Stimulated activated CD8-positive, alpha-beta memory T cell treated with anti-CD3 and anti-CD28 coated beads, Interleukin-7, amount 100 ng/mL, for 24 hours (primary cell): Measurements from ENCODE around the gene MSL3B.
"Not testable (repeated sequence)": the region's sequence is repeated elsewhere in the genome, so short reads cannot be mapped to it uniquely, and the experiment has no call there.

Experiments used
- DNase-seq: peaks from one replicate; pipeline ENCODE4 v3.0.0-alpha.2; 2020; ENCODE audit warnings: low read depth

Gene MSL3B

DNA sequence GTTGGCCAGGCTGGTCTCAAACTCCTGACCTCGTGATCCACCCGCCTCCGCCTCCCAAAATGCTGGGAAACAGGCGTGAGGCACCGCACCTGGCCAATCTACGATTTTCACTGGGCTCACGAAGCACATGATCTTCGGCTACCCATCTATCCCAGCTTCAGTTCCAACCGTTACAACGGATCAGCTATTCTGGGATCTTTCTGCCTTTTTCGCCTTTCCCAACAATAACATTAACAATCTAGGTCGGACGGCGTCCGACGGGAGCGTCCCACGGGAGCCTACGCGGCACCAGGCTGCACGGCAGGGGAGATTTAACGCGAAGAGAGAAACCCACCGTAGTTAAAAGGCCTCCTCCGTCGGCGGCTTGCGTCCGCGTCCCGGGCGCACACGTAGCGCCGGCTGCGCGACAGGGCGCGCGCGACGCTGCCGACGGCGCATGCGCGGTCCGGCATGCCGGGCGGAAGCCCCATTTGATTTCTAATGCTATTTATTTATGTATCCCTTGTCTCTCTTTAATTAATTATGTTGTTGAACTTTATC is at the start of gene MSL3B:
MSL3B (minus strand) TSS at position 394 of the 540 bp plus-strand sequence.
- peak; percentile 19 for DNase-seq

DNA sequence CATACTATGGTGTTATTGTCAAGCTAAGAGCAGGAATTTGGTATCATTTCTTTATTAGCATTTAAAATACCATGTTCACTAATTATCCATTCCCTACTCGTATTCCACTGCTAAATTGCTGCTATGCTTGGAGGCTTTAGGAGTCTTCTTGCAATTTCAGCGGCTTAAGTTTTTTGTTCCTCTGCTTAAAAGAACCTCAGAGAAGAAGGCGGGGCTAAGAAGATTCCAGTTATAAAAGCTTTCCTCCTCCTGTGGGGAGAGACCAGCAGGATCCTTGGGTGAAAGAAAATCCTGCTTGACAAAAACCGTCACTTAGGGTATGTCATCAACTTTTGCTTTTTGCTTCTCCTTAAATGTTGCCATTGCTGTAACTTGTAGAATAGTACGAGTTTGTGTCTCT is 48.9 kb upstream of the MSL3B start, which contains the start of gene TRPM8:
TRPM8 (plus strand) TSS at position 258 of the 400 bp plus-strand sequence. CDS start 9,165 bp downstream, outside the sequence.
- DNase-seq, result no peak

DNA sequence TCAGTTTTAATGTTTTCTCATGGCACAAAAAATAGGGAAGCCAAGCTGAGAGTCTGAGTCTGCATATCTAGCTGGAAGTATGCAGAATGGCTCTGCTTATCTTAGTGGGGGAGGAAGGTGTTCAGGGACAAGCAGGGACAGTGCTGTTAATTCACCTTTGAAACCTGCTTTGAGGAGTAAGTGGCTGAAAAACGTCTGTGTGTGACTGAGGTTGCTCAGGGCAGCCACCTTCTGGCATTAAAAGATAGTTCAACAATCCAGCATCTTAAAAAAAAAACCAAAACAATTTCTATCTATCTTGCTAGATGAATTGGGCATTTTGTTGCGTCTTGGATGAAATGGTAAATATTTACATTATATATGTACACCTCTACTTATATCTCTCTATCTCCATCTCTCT is 46.9 kb upstream of the MSL3B start:
- DNase-seq, result no peak

DNA sequence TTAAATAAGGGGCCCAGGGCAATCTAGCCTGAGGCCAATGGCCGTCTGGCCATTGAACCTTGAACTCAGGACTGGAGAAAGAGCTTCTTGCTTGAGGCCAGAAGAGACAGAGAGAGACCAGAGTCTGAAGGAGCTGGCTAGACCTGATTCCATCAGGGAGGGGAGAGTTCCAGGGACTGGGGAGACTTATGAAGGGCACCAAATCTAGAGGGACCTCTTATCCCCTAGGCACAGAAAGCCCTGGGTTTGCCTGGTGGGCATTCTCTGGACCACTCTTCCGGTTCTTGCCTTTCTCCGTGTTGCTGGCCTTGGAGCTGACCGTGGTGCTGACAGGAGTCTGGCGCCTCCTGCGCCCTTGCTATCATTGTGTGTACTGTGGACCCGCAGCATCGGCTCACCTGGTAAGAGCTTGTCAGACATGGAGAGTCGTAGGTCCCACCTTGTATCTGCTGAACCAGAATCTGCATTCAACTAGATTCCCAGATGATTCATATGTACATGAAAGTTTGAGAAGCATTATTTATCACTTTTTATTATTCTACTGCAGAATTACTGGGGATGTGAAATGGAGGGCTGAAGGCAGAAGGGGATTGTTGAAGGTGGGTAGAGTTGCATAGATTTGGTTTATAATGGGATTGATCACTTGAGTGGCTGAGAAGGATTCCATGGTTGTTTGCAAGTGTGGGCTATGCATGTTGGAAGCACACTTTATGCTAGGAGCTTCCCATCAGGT is 44.7 kb upstream of the MSL3B start:
- no peak for DNase-seq

DNA sequence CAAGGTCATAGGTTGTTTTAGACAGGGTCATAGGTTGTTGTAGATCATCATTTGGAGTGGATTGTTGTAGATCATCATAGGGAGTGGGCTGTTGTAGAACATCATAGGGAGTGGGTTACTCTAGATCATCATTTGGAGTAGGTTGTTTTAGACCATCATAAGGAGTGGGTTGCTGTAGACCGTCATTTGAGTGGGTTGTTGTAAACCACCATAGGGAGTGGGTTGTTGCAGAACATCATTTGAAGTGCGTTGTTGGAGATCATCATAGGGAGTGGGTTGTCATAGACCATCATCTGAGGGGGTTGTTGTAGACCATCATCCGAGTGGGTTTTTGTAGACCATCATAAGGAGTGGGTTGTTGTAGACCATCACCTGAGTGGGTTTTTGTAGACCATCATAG is 39.4 kb upstream of the MSL3B start:
- DNase-seq, result no peak

DNA sequence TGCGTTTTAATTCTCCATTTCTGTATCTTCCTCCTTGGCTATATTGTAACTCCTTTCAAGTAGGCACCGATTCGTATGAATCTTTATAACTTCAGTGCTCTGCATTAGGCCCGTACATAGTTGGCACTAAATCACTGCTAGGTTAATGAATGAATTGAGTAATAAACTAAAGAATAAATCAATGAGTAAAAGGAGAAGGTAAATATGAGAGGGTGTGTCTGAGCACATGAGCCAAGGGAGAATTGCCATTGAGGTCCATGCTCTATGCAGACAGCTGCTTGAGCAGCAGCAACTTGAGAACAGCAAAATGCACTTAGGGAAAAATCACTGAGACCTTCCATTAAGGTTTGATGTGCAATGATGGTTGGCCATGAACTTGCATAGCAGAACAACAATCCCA is 37.8 kb upstream of the MSL3B start:
- no peak for DNase-seq

DNA sequence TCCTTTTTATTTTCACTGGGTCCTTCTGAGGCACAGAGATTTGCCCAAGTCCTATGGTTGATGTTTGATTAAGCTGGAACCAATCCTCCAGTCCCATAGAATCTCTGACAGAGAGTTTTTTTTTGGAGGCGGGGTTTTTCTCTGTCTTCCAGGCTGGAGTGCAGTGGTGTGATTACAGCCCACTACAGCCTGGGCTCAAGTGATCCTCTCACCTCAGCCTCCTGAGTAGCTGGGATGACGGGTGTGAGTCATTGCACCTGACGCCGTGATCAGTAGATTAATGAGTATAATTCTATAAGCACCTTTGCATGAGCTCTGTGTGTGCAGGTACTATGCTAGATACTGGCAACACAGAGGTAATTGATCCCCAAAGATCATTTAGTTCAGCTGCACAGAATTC is 33.7 kb upstream of the MSL3B start:
- DNase-seq, result no peak

DNA sequence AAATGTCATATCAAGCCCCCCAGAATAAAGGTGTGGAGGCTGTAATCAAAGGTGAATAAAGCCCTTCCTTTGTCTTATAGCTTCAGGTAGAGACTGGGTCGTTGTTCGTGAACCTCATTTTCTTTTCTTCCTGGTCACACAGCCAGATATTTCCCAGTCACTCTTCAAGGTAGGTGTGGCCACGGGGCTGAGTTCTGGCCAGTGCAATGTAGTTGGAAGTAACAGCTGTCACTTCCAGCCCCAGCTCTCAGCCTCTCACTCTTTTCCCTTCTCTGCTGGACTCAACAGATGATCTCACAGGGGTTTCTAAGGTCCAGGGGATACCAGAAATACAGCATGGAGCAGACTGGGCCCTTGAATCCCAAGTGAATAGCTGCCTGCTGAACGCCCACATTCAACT is 33.2 kb upstream of the MSL3B start:
- DNase-seq, result no peak

DNA sequence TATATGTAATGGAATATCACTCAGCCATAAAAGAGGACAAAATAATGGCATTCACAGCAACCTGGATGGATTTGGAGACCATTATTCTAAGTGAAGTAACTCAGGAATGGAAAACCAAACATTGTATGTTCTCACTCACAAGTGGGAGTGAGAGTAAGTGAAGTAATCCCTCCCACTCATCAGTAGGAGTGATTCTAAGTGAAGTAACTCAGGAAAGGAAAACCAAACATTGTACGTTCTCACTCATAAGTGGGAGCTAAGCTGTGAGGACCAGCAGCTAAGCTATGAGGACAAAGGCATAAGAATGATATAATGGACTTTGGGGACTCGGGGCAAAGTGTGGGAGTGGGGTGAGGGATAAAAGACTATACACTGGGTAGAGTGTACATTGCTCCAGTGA is 28.1 kb upstream of the MSL3B start:
- DNase-seq, result not testable (repeated sequence)

DNA sequence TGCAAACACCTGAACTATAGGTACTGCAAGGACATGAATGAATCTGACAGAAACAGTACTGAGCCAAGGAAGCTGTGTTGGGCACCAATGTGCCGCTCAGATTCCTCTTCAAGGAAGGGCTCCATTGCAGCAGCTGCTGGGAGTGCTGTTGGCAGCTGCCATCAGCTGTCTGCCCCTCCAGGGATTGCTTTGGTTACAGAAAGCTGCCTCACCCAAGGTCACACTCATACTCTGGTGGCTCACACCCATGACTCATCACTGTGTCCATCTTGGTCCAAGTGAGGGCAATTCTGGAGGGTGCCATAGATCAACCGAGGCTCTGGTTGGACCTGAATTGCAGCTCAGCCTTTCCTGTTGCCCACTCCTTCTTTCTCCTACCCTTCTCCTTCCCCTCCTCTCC is 24.6 kb upstream of the MSL3B start:
- no peak for DNase-seq

DNA sequence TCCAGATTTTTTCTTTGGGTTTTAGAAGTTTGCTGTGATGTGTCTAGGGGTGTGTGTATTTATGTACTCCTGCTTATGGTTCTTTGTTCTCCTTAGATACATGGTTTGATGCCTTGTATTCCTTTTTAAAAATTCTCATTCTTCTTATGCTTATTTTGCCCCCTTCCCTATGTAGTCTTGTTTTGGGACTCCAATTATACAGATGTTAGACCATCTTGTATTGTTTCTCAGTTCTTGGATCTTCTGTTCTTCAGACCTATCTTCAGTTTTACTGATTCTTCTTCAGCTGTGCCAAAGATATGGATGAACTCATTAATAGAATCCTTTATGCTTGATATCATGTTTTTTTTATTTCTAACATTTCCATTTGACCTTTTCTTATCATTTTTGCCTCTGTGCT is 14.2 kb upstream of the MSL3B start:
- DNase-seq, result no peak

DNA sequence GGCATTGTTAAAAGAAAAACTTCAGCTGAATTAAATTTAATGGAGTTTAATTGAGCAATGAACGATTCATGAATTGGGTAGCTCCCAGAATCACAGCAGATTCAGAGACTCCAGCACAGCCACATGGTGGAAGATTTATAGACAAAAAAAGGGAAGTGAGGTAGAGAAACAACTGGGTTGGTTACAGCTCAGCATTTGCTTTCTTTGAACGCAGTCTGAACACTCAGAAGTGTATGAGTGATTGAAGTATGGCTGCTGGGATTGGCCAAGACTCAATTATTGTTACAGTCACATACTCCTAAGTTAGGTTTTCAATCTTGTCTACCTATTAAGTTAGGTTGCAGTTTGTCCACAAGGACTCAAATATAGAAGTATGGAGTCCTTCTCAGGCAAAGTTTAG is 3.9 kb upstream of the MSL3B start:
- not testable (repeated sequence) for DNase-seq

DNA sequence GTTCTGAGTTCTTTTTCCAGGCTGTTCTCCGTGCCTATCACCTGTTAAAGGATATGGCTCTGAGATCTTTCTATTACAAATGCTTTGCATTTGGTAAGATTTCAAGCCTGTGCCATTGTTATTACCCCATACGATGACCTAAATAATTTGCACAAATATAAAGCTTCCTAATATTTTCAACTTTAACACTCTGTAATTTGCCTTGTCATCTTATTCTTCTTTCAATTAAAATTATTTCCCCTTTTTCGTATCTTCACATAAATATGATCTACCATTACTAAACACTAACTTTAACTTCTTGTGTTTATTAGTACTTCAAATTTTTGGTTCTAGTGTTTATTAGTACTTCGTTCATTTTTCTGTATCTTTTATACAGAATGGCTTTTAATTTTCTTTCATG is 3.2 kb upstream of the MSL3B start:
- no peak for DNase-seq

DNA sequence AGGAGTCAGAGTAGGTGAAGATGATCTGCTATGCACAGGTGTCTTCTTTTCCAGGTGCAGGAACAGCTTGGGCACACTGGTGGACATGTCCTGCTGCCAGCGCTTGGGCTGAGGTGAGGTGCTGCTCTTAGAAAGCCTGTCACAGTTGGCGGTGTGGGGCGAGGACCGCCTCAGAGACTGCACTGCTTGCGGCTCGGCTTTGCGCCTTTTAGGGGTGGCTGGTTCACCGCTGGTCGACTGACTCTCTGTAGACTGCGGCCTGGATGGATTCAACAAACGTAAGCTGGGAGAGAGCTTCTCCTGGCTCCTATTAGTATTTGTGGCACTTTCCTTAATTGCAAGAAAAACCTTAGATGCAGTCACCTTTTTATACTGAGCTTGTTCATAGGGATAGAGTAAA is 1.7 kb downstream of the MSL3B start:
- DNase-seq, result no peak

DNA sequence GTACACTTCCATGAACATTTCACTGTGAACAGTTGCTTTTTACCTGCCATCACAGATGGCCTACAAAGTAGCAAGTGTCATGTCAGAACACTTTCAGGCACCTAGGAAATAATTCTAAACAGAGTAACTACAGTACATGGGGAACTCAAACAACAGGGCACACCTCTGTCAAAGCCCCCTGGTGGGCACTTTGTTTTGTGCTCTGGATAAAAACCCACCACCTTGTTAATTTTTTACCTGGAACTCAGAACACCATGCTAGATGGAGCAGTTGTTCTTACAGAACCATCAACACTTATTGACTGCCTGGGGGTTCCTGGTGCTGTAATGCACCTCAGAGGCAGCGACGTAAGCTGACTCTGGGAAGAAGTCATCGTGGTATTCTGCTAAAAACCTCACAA is 2.3 kb downstream of the MSL3B start:
- no peak for DNase-seq

DNA sequence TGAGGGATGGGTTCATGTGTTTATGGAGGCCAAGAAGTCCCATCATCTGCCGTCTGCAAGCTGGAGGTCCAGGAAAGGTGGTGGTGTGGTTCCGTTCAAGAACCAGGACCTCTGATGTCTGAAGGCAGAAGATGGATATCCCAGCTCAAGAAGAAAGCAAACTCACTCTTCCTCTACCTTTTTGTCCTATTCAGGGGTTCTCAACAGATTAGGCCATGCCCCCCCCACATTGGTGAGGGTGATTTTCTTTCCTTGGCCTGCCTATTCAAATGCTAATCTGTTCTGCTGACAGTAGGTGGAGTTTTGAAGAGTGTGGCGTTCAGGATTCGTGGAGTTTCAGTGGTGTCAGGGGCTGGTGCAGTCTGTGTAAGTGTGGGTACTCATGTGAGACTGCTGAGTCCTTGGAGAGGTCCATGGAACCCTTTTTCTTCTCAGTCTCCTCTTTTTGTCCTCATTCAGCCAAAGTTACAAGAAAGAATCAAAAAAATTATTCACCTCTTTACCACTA is 5.9 kb downstream of the MSL3B start:
- DNase-seq, result no peak

DNA sequence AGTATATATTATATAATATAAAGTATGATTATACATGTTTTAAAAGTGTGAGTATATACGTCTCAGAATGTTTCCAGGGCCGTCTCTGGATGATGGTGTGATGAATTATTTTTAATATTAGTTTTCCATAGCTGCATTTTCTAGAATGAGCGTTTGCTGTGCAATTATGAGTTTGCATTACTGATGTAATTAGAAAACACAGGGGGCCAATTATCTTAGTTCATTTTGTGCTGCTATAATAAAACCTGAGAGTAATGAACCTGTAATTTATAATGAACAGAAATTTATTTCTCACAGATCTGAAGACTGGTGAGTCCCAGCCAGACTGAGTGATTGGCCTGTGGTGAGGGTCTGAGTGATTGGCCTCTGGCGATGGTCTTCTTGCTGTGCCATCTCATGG is 9.9 kb downstream of the MSL3B start:
- DNase-seq, result no peak

DNA sequence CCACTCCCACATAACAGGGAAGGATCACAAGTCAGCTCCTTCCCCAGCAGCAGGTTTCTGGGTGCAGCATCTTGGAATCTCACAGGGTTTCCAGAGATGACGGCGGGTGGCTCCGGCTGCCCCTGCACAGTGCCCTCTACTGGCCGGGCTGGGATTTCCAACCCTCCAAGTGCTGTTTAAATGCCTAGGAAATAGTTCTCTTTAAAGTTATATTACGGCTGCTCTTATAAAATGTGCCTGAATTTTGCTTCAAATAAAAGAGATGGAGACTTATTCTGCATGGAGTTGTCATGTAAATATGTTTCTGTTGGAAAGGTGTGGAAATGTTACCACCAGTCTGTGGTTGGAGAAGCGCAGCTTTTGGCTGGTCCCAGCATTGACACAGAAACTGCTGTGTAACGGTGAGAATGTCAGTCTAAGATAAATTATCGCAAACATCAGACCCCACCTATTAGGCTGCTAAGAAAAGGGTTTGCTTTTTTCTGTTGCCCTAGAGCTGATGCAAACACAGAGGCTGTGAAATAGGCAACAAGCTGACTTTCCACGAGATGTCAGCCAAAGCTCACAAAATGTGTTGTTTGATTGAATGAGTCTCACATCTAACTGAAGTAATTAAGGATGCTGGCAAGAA is 10.6 kb downstream of the MSL3B start:
- DNase-seq, result peak; percentile 32

DNA sequence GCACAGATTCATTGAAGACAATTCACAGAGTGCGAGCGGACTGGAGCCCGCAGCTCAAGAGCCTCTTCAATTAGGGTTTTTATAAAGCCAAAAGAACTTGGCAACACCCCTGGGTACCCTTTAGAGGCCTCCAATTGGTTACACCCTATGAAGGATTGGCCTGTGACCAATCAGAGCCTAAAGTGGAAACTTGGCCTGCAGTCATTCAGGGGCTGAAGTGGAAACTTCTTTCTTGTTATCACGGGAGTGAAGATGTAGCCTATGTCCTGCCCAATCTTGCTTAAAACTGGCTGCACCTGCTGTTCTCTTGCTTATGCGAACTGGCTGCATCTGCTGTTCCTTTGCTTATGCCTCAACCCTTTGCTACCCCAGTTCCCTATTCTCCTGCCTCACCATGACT is 12.0 kb downstream of the MSL3B start:
- DNase-seq, result no peak

DNA sequence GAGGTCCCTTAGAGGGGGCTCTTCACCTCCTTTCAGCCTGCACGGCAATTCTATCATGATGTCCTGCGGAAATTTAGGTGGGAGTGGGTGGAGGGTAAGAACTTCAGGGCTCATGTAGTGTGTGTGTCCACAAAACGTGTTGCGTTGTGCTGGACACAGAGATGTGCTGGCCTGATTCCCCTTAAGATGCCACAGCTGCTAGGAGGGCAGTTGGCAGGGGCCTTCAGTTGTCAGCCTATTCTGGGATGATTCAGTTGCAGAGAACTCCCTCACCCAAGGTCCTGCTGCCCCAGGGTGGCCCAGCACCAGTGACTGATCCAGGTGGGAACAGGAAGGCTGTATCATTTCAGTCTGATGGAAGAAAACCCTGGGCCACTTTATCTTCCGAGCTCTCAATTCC is 12.8 kb downstream of the MSL3B start:
- DNase-seq, result no peak

DNA sequence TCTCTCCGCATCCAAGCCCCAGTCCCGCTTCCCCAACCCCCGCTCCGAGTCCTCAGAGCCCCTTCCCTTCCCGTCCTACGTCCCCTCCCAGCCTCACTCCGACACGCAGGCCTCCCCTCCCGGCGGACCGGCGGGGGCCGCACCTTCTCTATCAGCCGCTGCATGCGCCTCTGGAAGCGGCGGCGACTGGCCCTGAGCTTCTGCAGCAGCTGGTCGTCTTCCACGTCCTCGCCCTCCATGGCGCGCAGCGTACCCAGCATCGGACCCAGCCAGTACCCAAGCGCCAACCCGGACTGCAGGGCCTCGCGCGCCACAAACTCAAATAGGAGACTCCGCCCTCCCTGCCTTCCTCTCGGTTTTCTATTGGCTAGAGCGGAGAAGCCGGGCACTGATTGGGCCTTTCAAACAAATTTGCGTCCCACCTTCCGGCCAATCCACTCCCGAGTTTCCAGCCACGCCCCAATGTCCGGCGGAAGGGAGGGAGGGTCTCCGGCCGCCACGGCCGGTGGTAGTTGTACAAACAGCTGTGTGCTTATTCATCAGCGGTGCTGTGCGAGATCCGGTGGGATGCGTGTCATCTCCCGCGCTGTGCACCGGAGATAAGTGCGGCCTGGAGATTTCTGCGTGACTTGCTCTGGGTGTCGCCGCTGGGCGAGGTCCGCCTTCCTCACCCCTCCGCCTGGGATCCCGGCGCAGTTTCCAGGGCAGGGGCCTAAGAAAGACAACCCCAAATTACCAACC is 13.8 kb downstream of the MSL3B start, which contains the start of gene HJURP:
HJURP (minus strand) TSS at position 295 of the 741 bp plus-strand sequence; CDS start at position 260, 35 bp downstream.
- DNase-seq, result peak; percentile 83

DNA sequence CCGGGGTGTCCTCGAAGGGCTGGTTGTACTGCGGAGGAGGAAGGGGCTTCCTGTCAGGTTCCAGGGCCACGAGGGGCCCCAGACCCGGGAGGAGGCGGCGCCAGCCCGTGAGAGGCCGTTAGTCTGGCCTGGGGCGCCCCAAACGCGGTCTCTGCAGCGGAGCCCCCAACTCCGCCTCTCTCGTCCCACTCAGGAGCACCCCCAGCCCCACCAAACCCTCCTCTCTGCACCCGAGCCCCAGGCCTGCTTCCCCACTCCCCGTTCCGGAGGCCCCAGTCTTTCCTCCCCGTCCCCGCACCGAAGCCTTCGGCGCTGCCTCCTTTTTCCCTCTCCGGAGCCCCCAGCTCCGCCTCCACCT is 14.3 kb downstream of the MSL3B start:
- no peak for DNase-seq

DNA sequence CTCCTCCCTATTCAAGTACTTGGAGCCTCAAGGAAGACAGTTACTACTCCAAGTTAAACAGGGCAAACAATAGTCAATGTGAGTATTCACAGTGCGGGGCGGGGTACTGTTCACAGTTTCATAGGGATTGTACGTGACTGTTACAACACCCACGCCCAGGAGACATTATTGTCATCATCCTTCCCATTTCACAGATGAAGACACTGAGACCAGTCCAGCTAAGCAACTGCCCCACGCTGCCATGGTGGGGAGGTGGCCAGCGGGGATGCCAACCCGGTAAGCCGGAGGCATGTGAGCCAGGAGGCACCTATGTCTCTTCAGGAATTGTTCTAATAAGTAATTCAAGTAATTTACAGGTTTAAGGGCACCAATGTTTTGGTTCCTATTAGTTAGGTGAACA is 14.8 kb downstream of the MSL3B start:
- DNase-seq, result no peak
